ENCODE data around the gene MMGT1. TPM values are rescaled to one million over a fixed set of nuclear protein-coding genes. Genes with fewer than 3 reads are reported as not detected.

The MMGT1 gene
- total RNA-seq, 2 experiments from 2014 or later = 8.9 to 17.0 TPM

- intact Hi-C loops (cut with micrococcal nuclease; ENCODE audit: unreplicated experiment) = no loop called here
- Histone ChIP-seq H3K4me2 (ENCODE audit: low read length) (no peak overlapping the region), H3K79me2 (ENCODE audit: insufficient read depth, low read depth, low read length) (no peaks in the 10 kb centered on the region), H3K4me1 (ENCODE audit: insufficient read depth, low read length, poor library complexity, severe bottlenecking) (no peaks in the 10 kb centered on the region), H3K27ac (ENCODE audit: low read depth, low read length, poor library complexity, severe bottlenecking) (no peak overlapping the region), H2AFZ (ENCODE audit: low read length) (no peak overlapping the region), H3K9me3 (ENCODE audit: low read length) (no peaks in the 10 kb centered on the region), H3K36me3 (ENCODE audit: insufficient read depth, low read length) (peaks cover 16% of the 10 kb centered on the region), H3K4me3 (ENCODE audit: low read depth, low read length, poor library complexity, severe bottlenecking) (no peak overlapping the region), H3K9me2 (ENCODE audit: insufficient read depth, low read length) (no peaks in the 10 kb centered on the region), H4K20me1 (ENCODE audit: insufficient read depth, low read length) (no peaks in the 10 kb centered on the region)
- no TSS peak for BruUV-seq (replicated peaks)
- POLR2A ChIA-PET = interaction anchor here (0.7 kb wide), 1 partner anchor 38 kb away, joined by 3 read pairs; no protein-coding TSS in a partner anchor
- DNase-seq (ENCODE audit: low spot score) = no peak
- TF ChIP-seq, protein P1, sequence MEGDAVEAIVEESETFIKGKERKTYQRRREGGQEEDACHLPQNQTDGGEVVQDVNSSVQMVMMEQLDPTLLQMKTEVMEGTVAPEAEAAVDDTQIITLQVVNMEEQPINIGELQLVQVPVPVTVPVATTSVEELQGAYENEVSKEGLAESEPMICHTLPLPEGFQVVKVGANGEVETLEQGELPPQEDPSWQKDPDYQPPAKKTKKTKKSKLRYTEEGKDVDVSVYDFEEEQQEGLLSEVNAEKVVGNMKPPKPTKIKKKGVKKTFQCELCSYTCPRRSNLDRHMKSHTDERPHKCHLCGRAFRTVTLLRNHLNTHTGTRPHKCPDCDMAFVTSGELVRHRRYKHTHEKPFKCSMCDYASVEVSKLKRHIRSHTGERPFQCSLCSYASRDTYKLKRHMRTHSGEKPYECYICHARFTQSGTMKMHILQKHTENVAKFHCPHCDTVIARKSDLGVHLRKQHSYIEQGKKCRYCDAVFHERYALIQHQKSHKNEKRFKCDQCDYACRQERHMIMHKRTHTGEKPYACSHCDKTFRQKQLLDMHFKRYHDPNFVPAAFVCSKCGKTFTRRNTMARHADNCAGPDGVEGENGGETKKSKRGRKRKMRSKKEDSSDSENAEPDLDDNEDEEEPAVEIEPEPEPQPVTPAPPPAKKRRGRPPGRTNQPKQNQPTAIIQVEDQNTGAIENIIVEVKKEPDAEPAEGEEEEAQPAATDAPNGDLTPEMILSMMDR (conservative IDR thresholded peaks at IDR 0.05; ENCODE audit: low read length) = no peak
- no peak for TF ChIP-seq EZH2phosphoT487 (IDR thresholded peaks at IDR 0.05; ENCODE audit: borderline replicate concordance, low read depth, low read length)
- CTCF ChIA-PET (ENCODE audit: unreplicated experiment) = no interaction called here
These were observed 41.2 kb upstream of the MMGT1 start for GRCh38 chrX:136015016-136015415.

GRCh38 chrX:135988245-135988644 is 14.5 kb upstream of the MMGT1 start:
- no peak for DNase-seq (ENCODE audit: low spot score)
- no peaks in the 10 kb centered on the region for H4K20me1 ChIP-seq (ENCODE audit: insufficient read depth, low read length)
- no peaks in the 10 kb centered on the region for H3K9me3 ChIP-seq (ENCODE audit: low read length)
- peaks cover 26% of the 10 kb centered on the region; the same call in 1 of the 2 replicates for H3K79me2 ChIP-seq (ENCODE audit: insufficient read depth, low read depth, low read length)
- TF ChIP-seq, protein P1 (conservative IDR thresholded peaks at IDR 0.05; ENCODE audit: low read length) = no peak
- TF ChIP-seq EZH2phosphoT487 (IDR thresholded peaks at IDR 0.05; ENCODE audit: borderline replicate concordance, low read depth, low read length) = no peak
- ChIA-PET POLR2A (interaction anchor here (1.4 kb wide), 1 partner anchor 14 kb away, joined by 3 read pairs; the partner anchor contains the start of gene MMGT1), CTCF (ENCODE audit: unreplicated experiment) (no interaction called here)
- no TSS peak for BruUV-seq (replicated peaks)
- H3K27ac ChIP-seq (ENCODE audit: low read depth, low read length, poor library complexity, severe bottlenecking) = no peak overlapping the region
- intact Hi-C loops (cut with micrococcal nuclease; ENCODE audit: unreplicated experiment) = no loop called here
- no peak overlapping the region for H3K4me2 ChIP-seq (ENCODE audit: low read length)
- no peaks in the 10 kb centered on the region for H3K9me2 ChIP-seq (ENCODE audit: insufficient read depth, low read length)
- no peak overlapping the region for H3K4me3 ChIP-seq (ENCODE audit: low read depth, low read length, poor library complexity, severe bottlenecking)
- H3K36me3 ChIP-seq (ENCODE audit: insufficient read depth, low read length) = peaks cover 7% of the 10 kb centered on the region
- no peak overlapping the region for H2AFZ ChIP-seq (ENCODE audit: low read length)
- peaks cover 18% of the 10 kb centered on the region for H3K4me1 ChIP-seq (ENCODE audit: insufficient read depth, low read length, poor library complexity, severe bottlenecking)

GRCh38 chrX:135985973-135986310 is 12.2 kb upstream of the MMGT1 start:
- Histone ChIP-seq H3K4me2 (ENCODE audit: low read length) (peak overlapping the region; percentile 93), H4K20me1 (ENCODE audit: insufficient read depth, low read length) (no peaks in the 10 kb centered on the region), H2AFZ (ENCODE audit: low read length) (peak overlapping the region; percentile 44; the same call in 1 of the 2 replicates), H3K4me1 (ENCODE audit: insufficient read depth, low read length, poor library complexity, severe bottlenecking) (peaks cover 18% of the 10 kb centered on the region), H3K9me2 (ENCODE audit: insufficient read depth, low read length) (no peaks in the 10 kb centered on the region), H3K79me2 (ENCODE audit: insufficient read depth, low read depth, low read length) (peaks cover 26% of the 10 kb centered on the region; the same call in 1 of the 2 replicates), H3K36me3 (ENCODE audit: insufficient read depth, low read length) (no peaks in the 10 kb centered on the region; the same call in 1 of the 2 replicates), H3K4me3 (ENCODE audit: low read depth, low read length, poor library complexity, severe bottlenecking) (peak overlapping the region; percentile 84), H3K9me3 (ENCODE audit: low read length) (no peaks in the 10 kb centered on the region), H3K27ac (ENCODE audit: low read depth, low read length, poor library complexity, severe bottlenecking) (peak overlapping the region; percentile 66)
- POLR2A ChIA-PET = interaction anchor here (0.6 to 0.8 kb wide), 2 partner anchors 10 to 286 kb away, joined by 3 to 7 read pairs; no protein-coding TSS in a partner anchor
- CTCF ChIA-PET (ENCODE audit: unreplicated experiment) = no interaction called here
- intact Hi-C loops (cut with micrococcal nuclease; ENCODE audit: unreplicated experiment) = no loop called here
- TF ChIP-seq EZH2phosphoT487 (IDR thresholded peaks at IDR 0.05; ENCODE audit: borderline replicate concordance, low read depth, low read length) = no peak
- TF ChIP-seq, protein P1 (conservative IDR thresholded peaks at IDR 0.05; ENCODE audit: low read length) = no peak
- BruUV-seq (replicated peaks) = no TSS peak
- no peak for DNase-seq (ENCODE audit: low spot score)
